Testis (tissue), 3 donors: ENCODE data around the gene DRAXIN. TPM values are rescaled to one million over a fixed set of nuclear protein-coding genes. Genes with fewer than 3 reads are reported as not detected.

Source experiments
- DNase-seq: peaks from one replicate; pipeline ENCODE4 v3.0.0-alpha.2; 2019
- H3K27ac ChIP-seq, 2 donors: fragments of 200-600 bp; sonication (generic); one replicate each; pipeline ENCODE4 v1.5.1; 2019
- H3K27me3 ChIP-seq: fragments of 200-600 bp; sonication (generic); one replicate; pipeline ENCODE4 v1.5.1; 2019
- H3K36me3 ChIP-seq: fragments of 200-600 bp; sonication (generic); one replicate; pipeline ENCODE4 v1.5.1; 2017; ENCODE audit warnings: low read depth; ENCODE audit errors: missing control alignments
- H3K4me1 ChIP-seq: fragments of 200-600 bp; sonication (generic); one replicate; pipeline ENCODE4 v1.5.1; 2019
- H3K4me3 ChIP-seq, 2 donors: fragments of 200-600 bp; sonication (generic); one replicate each; pipeline ENCODE4 v1.5.1; 2017 to 2019
- H3K9me3 ChIP-seq: fragments of 200-600 bp; sonication (generic); one replicate; pipeline ENCODE4 v1.5.1; 2017
- POLR2A ChIP-seq: fragments of 450-650 bp; IDR thresholded peaks from one replicate; pipeline ENCODE4 v1.6.1; 2017; ENCODE audit warnings: antibody characterized with exemption, mild to moderate bottlenecking, moderate library complexity
- WGBS, 2 donors: methylation state at CpG; one replicate each; pipeline ENCODE4 v1.1.5; 2018; 5-methylcytosine and 5-hydroxymethylcytosine counted together
- intact Hi-C: fragments of 100-400 bp; cut with DNase I; formaldehyde crosslinking; loops from one replicate; pipeline ENCODE4 v1.15.1; 2023; ENCODE audit warnings: low total_unique reads
- polyA plus RNA-seq: library from polyadenylated mRNA; stranded (reverse); fragments of 350-450 nt; fragmentation: Illumina TruSeq; extraction: RNeasy Lipid Tissue Mini Kit (QIAGEN cat#74804); gene quantifications from one replicate; pipeline ENCODE4 v1.2.3, GENCODE V29; 2014; ENCODE audit warnings: low read depth, low replicate concordance; ENCODE audit not compliant: insufficient read depth
- total RNA-seq, 2 donors: library from RNA; depleted of rRNA; stranded (reverse); fragments of >200 nt; gene quantifications; one replicate each; pipeline ENCODE4 v1.2.3, GENCODE V29; 2016
- TF ChIP-seq, protein P1 (sequence below), 3 experiments: fragments of 450-650 bp in 2 of 3; fragments of 200-600 bp in 1 of 3; sonication (generic) in 1 of 3; IDR thresholded peaks; one replicate each; pipeline ENCODE4 v1.5.1; 2016 to 2019; ENCODE audit warnings: antibody characterized with exemption in 3 of 3, mild to moderate bottlenecking in 2 of 3, moderate library complexity in 1 of 3

Gene DRAXIN
- total and polyA plus RNA-seq, 3 donors from 2014 or later: 0.53 to 0.93 (median 0.79) TPM

DNA sequence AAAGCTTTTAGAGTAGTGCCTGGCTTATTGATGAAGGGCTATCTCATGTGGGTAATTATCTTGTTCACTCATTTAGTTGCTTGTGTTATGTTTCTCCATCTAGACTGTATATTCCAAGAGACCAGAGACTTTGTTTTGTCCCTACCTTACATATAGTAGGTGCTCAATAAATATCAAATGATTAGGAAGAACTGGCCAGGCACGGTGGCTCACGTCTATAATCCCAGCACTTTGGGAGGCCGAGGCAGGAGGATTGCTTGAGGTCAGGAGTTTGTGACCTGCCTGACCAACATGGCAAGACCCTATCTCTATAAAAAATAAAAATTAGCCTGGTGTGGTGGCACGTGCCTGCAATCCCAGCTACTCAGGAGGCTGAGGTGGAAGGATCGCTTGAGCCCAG lies 46.2 kb upstream of the DRAXIN start:
- Histone ChIP-seq H3K27me3 (no peaks in the 10 kb centered on the region), H3K36me3 (no peaks in the 10 kb centered on the region), H3K27ac (no peak overlapping the region), H3K4me1 (peaks cover 26% of the 10 kb centered on the region), H3K4me3 (no peak overlapping the region), H3K9me3 (no peaks in the 10 kb centered on the region)
- intact Hi-C loops: loop anchor here (10.0 kb wide), 2 partner anchors 390 to 600 kb away; partner anchors contain the start of gene MASP2
- no peak for DNase-seq
- TF ChIP-seq POLR2A: no peak
- TF ChIP-seq, protein P1, sequence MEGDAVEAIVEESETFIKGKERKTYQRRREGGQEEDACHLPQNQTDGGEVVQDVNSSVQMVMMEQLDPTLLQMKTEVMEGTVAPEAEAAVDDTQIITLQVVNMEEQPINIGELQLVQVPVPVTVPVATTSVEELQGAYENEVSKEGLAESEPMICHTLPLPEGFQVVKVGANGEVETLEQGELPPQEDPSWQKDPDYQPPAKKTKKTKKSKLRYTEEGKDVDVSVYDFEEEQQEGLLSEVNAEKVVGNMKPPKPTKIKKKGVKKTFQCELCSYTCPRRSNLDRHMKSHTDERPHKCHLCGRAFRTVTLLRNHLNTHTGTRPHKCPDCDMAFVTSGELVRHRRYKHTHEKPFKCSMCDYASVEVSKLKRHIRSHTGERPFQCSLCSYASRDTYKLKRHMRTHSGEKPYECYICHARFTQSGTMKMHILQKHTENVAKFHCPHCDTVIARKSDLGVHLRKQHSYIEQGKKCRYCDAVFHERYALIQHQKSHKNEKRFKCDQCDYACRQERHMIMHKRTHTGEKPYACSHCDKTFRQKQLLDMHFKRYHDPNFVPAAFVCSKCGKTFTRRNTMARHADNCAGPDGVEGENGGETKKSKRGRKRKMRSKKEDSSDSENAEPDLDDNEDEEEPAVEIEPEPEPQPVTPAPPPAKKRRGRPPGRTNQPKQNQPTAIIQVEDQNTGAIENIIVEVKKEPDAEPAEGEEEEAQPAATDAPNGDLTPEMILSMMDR (IDR thresholded peaks at IDR 0.05): no peak
- 89 to 90% methylated on average over 5 of the region's 5 CpGs for WGBS, 2 donors

DNA sequence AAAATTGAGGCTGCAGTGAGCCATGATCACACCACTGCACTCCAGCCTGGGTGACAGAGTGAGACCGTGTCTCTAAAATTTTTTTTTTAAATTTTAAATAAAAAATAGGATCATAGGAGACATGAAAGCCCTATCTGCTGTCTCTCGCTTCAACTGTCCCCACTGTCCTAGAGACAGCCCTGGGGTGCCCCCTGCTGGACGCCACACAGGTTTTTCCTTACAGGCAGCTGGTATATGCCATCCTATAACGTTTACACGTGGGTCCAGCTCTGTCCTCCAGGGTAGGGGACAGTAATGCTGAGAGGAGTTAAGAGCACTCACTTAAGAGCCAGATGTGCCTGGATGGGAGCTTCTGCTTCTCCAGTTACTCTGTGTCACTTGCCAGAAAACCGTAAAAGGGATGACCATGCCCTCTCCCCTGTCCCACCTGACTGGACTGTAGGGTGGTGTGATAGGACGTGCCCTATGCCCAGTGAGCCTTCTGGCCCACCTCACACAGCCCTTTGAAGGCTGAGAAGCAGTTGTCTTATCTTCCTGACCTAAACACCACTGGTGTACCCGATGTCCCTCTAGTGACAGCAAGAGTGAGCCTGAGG lies 45.7 kb upstream of the DRAXIN start:
- WGBS, 2 donors: 45 to 47% methylated on average over 8 of the region's 8 CpGs
- DNase-seq: peak; percentile 80
- Histone ChIP-seq H3K36me3 (no peaks in the 10 kb centered on the region), H3K4me3 (no peak overlapping the region), H3K27ac (no peak overlapping the region), H3K4me1 (peaks cover 29% of the 10 kb centered on the region), H3K9me3 (no peaks in the 10 kb centered on the region), H3K27me3 (no peaks in the 10 kb centered on the region)
- intact Hi-C loops: loop anchor here (10.0 kb wide), 2 partner anchors 391 to 601 kb away; partner anchors contain the start of gene MASP2
- TF ChIP-seq, protein P1 (IDR thresholded peaks at IDR 0.05): peak; percentile 38 to 69 (median 45)
- no peak for TF ChIP-seq POLR2A

DNA sequence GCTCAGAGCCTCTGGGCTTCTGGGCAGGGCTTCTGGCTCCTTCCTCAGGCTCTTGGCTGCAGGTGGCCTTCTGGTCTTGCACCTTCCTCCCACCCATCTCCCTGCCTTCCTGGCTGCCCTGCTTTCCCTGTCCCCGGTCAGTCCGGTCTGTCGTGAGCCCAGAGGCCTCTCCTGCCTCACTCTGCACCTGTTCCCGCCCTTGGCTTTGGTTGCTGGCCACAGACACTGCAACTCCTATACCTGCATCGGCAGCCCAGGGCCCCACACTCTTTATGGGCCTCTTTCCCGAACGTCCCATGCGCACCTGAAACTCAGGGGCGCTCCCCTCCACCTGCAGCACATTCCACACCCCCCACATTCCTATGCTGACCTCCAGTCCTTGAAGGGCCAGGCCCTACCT lies 45.2 kb upstream of the DRAXIN start:
- TF ChIP-seq, protein P1 (IDR thresholded peaks at IDR 0.05): no peak
- TF ChIP-seq POLR2A: no peak
- intact Hi-C loops: loop anchor here (10.0 kb wide), 2 partner anchors 392 to 602 kb away; partner anchors contain the start of gene MASP2
- Histone ChIP-seq H3K27ac (no peak overlapping the region), H3K4me1 (peaks cover 32% of the 10 kb centered on the region), H3K27me3 (no peaks in the 10 kb centered on the region), H3K36me3 (no peaks in the 10 kb centered on the region), H3K9me3 (no peaks in the 10 kb centered on the region), H3K4me3 (no peak overlapping the region)
- DNase-seq: no peak
- WGBS, 2 donors: 89 to 91% methylated on average over 9 of the region's 9 CpGs

DNA sequence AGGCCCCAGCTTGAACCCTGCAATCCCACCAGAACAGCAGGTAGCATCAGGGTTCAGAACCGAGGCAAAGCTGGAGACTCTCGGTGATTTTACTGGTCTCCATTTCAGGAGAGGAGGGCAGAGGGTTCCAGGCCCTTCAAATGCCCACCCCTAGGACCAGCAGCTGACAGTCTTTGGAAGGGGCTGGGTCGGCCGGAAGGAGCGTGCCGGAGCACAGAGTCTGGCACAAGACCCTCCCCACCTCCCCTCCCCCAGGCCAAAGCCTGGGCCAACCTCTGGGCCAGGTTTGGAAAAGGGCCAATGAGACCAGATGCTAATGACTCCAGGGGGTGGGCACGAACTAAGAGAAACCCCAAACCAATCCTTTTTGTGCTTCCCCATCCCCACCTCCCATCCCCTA lies 44.2 kb upstream of the DRAXIN start:
- WGBS, 2 donors: 91 to 95% methylated on average over 6 to 7 of the region's 7 CpGs
- intact Hi-C loops: loop anchor here (10.0 kb wide), 2 partner anchors 393 to 603 kb away; partner anchors contain the start of gene MASP2
- Histone ChIP-seq H3K9me3 (no peaks in the 10 kb centered on the region), H3K27me3 (no peaks in the 10 kb centered on the region), H3K36me3 (no peaks in the 10 kb centered on the region), H3K27ac (no peak overlapping the region), H3K4me1 (peaks cover 32% of the 10 kb centered on the region), H3K4me3 (no peak overlapping the region)
- TF ChIP-seq, protein P1 (IDR thresholded peaks at IDR 0.05): no peak
- TF ChIP-seq POLR2A: no peak
- DNase-seq: no peak

DNA sequence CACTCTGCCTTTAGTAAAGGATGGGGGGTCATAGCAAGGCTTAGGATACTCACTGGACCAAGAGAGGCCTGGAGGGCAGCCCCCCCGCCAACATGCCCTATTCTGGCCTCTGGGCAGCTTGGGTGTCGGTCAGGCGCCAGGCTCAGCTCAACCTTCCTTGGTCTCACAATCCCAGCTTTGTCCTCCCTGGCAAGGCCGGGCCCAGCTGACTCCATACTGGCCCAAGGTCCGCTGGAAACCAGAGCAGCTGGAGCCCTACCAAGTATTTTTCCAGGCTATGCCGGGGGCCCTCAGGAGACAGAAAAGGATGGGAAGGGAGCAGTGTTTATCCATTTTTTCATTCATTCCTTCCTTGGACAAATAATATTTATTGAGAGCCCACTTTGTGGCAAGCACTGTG lies 43.5 kb upstream of the DRAXIN start:
- WGBS, 2 donors: 22 to 56% methylated on average over 3 to 6 of the region's 6 CpGs
- H3K9me3 ChIP-seq: no peaks in the 10 kb centered on the region
- H3K27ac ChIP-seq: peak overlapping the region in 1 of 2 donors; percentile 17
- peak; percentile 80 for DNase-seq
- H3K36me3 ChIP-seq: no peaks in the 10 kb centered on the region
- intact Hi-C loops: loop anchor here (10.0 kb wide), 2 partner anchors 393 to 603 kb away; partner anchors contain the start of gene MASP2
- TF ChIP-seq POLR2A: no peak
- TF ChIP-seq, protein P1 (IDR thresholded peaks at IDR 0.05): no peak
- peaks cover 32% of the 10 kb centered on the region for H3K4me1 ChIP-seq
- no peak overlapping the region for H3K4me3 ChIP-seq
- no peaks in the 10 kb centered on the region for H3K27me3 ChIP-seq
